Measurements from ENCODE around the gene FBXW7.

Gene FBXW7

DNA sequence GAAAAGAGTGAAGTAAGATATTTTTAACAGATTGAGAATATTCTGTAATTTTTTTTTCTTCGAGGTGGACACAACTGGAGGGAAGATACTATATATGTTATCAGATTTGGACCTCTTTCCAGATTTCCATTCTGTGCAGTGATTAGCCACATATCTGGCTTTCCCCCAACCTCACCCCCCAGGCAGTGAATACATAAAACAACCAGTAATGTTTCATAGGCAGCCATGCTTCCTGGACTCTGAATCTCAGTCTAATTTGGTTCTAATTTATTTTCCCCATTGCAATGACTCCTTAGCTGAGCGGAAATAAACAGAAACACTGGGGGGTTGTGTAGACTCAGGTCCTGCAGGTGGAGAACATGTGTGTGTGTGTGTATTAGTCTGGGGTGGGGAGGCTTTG, 226.5 kb downstream of the FBXW7 start:
- TF ChIP-seq FOXP2 (optimal IDR thresholded peaks at IDR 0.05; ENCODE audit: borderline replicate concordance, extremely low read depth, extremely low read length, insufficient read depth) (no peak), POLR2AphosphoS5 (IDR thresholded peaks at IDR 0.05; ENCODE audit: low read depth, low read length) (no peak), SIN3A (IDR thresholded peaks at IDR 0.05; ENCODE audit: borderline replicate concordance, insufficient read depth, low read length) (no peak), TAF1 (IDR thresholded peaks at IDR 0.05; ENCODE audit: borderline replicate concordance, insufficient read depth, low read length) (no peak)
- TF ChIP-seq, protein P1, sequence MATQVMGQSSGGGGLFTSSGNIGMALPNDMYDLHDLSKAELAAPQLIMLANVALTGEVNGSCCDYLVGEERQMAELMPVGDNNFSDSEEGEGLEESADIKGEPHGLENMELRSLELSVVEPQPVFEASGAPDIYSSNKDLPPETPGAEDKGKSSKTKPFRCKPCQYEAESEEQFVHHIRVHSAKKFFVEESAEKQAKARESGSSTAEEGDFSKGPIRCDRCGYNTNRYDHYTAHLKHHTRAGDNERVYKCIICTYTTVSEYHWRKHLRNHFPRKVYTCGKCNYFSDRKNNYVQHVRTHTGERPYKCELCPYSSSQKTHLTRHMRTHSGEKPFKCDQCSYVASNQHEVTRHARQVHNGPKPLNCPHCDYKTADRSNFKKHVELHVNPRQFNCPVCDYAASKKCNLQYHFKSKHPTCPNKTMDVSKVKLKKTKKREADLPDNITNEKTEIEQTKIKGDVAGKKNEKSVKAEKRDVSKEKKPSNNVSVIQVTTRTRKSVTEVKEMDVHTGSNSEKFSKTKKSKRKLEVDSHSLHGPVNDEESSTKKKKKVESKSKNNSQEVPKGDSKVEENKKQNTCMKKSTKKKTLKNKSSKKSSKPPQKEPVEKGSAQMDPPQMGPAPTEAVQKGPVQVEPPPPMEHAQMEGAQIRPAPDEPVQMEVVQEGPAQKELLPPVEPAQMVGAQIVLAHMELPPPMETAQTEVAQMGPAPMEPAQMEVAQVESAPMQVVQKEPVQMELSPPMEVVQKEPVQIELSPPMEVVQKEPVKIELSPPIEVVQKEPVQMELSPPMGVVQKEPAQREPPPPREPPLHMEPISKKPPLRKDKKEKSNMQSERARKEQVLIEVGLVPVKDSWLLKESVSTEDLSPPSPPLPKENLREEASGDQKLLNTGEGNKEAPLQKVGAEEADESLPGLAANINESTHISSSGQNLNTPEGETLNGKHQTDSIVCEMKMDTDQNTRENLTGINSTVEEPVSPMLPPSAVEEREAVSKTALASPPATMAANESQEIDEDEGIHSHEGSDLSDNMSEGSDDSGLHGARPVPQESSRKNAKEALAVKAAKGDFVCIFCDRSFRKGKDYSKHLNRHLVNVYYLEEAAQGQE (IDR thresholded peaks at IDR 0.05; ENCODE audit: insufficient read depth in 1 of 2, low read depth in 2 of 2, low read length in 2 of 2) = no peak

DNA sequence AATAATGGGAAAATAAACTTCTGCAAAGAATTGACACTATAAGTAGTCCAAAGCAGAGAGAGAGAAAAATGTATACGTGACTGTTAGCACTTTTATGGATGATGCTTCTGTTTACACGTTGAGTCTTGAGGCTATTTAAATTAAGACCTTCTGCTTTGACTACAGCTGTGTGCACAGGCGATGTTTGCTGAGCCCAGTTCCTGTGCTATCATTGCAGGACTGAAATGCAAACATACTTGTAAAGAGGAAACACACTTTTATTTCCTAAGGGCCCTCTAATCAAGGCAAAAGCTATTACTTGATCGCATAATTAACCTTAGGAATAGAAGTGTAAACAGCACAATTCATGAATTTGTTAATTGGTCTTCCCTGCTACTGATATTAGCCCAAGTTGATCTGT, 226.9 kb downstream of the FBXW7 start:
- TF ChIP-seq TAF1 (IDR thresholded peaks at IDR 0.05; ENCODE audit: borderline replicate concordance, insufficient read depth, low read length) (no peak), FOXP2 (optimal IDR thresholded peaks at IDR 0.05; ENCODE audit: borderline replicate concordance, extremely low read depth, extremely low read length, insufficient read depth) (no peak), POLR2AphosphoS5 (IDR thresholded peaks at IDR 0.05; ENCODE audit: low read depth, low read length) (no peak), SIN3A (IDR thresholded peaks at IDR 0.05; ENCODE audit: borderline replicate concordance, insufficient read depth, low read length) (no peak)
- TF ChIP-seq, protein P1 (IDR thresholded peaks at IDR 0.05; ENCODE audit: insufficient read depth in 1 of 2, low read depth in 2 of 2, low read length in 2 of 2) = no peak

DNA sequence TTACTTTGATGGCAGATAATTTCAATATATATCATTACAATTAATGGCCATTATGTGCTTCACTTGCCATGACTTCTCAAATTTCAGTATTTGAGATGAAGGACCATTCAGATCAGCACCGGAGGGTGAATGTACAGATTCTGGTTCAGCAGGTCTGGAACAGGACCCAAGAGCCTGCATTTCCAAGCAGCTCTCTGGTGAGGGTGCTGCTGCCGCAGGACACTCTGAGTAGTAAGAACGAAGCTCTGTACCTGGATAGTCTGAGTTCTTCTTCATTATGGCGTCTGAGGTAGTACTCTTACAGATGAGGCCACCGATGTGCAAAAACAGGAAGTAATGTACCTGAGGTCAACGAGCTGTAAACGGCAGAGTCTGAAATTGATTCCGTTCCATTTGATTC, 228.2 kb downstream of the FBXW7 start:
- TF ChIP-seq SIN3A (IDR thresholded peaks at IDR 0.05; ENCODE audit: borderline replicate concordance, insufficient read depth, low read length) = no peak

DNA sequence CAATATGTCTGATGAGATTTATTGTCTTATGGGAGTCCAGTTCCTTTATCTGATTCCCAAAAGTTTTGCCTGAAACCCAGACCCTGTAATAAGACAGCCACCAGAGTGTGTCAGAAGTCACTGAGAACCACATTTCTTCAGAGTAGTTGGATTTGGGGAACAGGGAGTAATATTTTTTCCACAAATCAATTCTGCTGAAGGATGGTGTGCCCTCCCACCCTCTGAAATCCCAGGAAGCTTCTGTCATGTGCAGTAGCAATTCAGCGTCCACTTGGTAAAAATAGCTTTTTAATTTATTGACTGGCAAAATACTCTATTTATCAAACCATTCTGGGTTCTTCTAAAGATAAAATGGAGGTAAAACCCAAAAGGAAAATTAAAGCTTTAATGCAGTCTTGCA, 229.4 kb downstream of the FBXW7 start:
- TF ChIP-seq SIN3A (IDR thresholded peaks at IDR 0.05; ENCODE audit: borderline replicate concordance, insufficient read depth, low read length) = no peak
- no peak for TF ChIP-seq TAF1 (IDR thresholded peaks at IDR 0.05; ENCODE audit: borderline replicate concordance, insufficient read depth, low read length)
- TF ChIP-seq POLR2AphosphoS5 (IDR thresholded peaks at IDR 0.05; ENCODE audit: low read depth, low read length) = no peak
- no peak for TF ChIP-seq FOXP2 (optimal IDR thresholded peaks at IDR 0.05; ENCODE audit: borderline replicate concordance, extremely low read depth, extremely low read length, insufficient read depth)
- TF ChIP-seq, protein P1 (IDR thresholded peaks at IDR 0.05; ENCODE audit: insufficient read depth in 1 of 2, low read depth in 2 of 2, low read length in 2 of 2) = no peak

DNA sequence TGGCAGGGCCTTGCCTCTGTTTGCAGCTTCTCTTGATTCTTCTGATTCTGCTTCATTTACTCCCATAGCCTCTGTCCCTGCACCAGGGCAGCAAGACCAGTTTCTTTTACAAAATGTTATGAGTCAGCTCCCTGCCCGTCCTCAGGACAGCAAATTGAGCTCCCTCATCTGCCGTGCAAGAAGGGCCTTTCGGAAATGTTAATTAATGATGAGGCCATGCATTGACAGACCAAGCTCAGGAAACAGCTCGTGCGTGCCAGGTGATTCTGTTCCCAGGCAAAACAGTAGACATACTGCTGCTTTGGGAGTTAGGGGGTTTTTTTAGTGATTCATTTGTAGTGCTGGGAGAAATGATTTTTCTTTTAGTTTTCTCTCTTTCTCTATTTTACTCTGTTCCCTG, 231.7 kb downstream of the FBXW7 start:
- TF ChIP-seq FOXP2 (optimal IDR thresholded peaks at IDR 0.05; ENCODE audit: borderline replicate concordance, extremely low read depth, extremely low read length, insufficient read depth) = no peak
- TF ChIP-seq, protein P1 (IDR thresholded peaks at IDR 0.05; ENCODE audit: insufficient read depth in 1 of 2, low read depth in 2 of 2, low read length in 2 of 2) = peak in 1 of 2 experiments; percentile 13; a peak in 1 of 4 replicates

All from PFSK-1 (cell line).